Panc1 (cell line): Measurements from ENCODE around the gene KRT16.
"Not testable (repeated sequence)": the region's sequence is repeated elsewhere in the genome, so short reads cannot be mapped to it uniquely, and the experiment has no call there.

ENCODE experiments used
- CTCF ChIP-seq: fragments of 450-650 bp; IDR thresholded peaks from 2 replicates; pipeline ENCODE4 v1.5.1; 2017; ENCODE audit warnings: mild to moderate bottlenecking
- POLR2AphosphoS5 ChIP-seq: IDR thresholded peaks from 2 replicates; pipeline ENCODE4 v1.6.1; 2012; ENCODE audit warnings: mild to moderate bottlenecking, low read depth, low read length, moderate library complexity

GRCh38 chr17:41623184-41623861 is 10.8 kb upstream of the KRT16 start:
- TF ChIP-seq CTCF, POLR2AphosphoS5: not testable (repeated sequence)
